ENCODE results near the gene VRTN.

VRTN gene

DNA sequence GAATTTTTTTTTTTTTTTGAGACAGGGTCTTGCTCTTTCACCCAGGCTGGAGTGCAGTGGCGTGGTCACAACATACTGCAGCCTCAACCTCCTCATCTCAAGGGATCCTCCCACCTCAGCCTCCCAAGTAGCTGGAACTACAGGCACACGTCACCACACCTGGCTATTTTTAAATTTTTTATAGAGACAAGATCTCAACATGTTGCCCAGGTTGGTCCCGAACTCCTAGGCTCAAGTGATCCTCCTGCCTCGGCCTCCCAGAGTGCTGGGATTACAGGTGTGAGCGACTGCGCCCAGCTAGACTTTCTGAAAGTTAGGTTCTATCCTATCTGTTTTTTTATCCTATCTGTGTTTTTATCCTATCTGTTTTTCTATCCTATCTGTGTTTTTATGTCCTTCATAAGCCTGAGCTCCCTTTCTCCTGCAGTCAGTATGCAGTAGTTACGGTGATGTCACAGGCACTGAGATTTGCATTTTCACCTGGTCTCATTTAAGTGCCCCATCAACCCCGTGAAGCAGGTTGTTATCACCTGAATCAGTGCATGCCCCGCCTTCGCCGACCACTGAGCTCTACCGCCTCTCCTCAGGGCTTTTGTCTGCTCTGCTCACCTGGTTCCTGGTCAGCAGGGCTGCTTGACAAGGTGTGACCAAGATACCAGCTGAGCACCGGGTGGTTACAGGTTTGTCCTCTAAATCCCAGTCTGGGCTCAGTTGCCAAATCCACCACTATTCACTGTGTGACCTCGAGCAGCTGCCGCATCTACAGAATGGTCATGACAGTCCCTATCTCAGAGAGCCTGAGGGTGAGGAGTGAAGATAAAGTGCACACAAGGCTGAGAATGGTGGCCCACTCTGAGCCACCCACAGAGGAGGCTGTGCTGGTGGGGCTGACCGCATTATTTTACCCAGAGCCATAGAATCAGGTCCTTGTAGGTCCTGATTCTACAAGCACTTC lies 44.6 kb downstream of the VRTN start:
- TF ChIP-seq, protein P1, sequence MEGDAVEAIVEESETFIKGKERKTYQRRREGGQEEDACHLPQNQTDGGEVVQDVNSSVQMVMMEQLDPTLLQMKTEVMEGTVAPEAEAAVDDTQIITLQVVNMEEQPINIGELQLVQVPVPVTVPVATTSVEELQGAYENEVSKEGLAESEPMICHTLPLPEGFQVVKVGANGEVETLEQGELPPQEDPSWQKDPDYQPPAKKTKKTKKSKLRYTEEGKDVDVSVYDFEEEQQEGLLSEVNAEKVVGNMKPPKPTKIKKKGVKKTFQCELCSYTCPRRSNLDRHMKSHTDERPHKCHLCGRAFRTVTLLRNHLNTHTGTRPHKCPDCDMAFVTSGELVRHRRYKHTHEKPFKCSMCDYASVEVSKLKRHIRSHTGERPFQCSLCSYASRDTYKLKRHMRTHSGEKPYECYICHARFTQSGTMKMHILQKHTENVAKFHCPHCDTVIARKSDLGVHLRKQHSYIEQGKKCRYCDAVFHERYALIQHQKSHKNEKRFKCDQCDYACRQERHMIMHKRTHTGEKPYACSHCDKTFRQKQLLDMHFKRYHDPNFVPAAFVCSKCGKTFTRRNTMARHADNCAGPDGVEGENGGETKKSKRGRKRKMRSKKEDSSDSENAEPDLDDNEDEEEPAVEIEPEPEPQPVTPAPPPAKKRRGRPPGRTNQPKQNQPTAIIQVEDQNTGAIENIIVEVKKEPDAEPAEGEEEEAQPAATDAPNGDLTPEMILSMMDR (IDR thresholded peaks at IDR 0.05), result no peak

DNA sequence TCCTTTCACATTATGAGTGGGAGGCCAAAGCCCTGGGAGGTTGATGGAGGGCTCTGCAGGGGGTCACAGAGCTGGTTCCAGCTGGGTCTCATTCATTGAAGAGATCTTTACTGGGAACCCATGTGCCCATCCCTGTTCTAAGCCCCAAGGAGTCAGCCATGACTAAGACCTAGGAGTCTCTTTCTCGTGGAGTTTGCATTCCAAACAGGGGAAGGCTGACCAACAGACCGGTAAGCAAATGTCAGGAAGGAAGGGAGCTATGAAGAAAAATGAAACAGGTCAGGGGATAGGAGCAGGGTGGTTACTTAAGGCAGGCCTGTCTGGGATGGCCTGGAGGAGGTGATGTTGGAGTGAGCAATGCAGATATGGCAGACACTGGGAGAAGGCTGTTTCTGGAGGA lies 46.3 kb downstream of the VRTN start:
- TF ChIP-seq, protein P1 (IDR thresholded peaks at IDR 0.05), result no peak

DNA sequence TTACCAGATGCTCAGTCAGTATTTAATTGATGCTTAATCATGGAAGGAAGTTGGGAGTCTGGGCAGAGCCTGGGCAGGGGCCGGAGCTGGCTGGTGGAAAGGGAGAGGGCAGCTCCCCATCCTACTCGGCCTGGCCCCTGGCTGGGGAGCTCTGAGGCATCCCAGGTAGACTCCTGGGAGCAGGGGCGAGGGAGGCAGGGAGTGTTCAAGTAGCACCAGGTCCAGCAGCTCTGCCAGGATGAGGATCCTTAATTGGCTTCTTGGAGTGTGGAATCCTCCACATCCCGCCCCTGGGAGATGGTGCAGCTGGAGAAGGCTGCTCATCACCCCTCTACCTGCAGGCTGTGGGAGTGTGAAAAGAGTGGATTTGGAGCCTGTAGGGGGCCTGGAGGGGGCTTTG lies 46.8 kb downstream of the VRTN start:
- TF ChIP-seq, protein P1 (IDR thresholded peaks at IDR 0.05), result no peak

DNA sequence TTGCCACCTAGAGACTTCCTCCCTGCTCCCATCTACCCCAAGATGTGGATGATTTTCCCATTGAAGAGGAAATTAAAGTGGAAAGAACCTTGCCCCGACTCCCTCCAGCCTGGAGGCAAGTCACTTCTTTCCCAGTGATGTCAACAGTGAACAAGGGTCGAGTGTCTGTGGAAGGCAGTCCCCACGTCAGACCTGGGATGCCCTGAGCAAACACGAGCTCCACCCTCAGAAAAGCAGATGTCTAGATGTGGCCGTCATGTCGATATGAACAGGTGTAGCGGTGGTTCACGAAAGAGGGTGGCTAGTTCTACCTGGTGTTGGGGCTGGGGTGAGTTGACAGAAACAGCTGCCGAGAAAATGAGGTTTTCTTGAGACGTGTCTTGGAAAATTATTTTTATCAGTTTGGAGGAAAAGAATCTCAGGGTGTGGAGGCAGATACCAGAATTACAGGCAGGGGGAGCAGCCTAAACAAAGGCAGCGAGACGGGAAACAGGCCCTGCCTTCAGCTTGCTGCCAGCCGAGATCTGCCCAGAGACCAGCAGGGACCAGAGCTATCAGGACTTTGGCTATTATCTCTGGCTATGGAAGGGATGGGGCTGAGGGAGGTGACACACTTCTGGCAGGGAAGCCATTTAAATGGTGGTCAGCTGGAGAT lies 51.9 kb downstream of the VRTN start:
- TF ChIP-seq, protein P1 (IDR thresholded peaks at IDR 0.05), result no peak

DNA sequence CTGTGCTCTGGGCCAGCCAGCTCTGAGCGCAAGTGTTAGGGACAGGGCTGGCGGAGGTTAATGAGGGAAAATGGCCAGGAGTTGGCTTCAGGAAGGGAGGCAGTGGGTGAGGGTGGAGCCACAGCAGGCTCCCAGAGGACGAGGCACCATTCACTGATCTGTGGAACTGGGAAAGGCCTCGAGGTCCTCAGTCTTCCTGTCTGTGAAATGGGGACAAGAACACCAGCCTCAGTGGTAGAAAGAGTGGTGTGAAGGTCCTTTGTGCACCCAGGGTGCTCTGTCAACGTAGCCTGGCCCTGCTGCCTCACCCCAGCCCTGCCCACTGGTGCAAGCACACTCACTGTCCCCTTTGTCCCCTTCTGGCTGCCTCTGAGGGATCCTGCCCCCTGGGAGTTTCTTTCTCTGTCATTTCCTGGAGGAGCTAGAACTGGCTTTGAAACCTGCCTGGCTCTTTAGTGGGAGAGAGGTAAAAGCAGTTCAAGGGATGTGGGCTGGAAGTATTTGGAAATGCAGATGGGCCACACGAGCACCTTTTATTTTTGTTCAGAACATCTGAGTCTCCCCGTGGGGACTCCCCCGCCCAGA lies 52.7 kb downstream of the VRTN start:
- TF ChIP-seq, protein P1 (IDR thresholded peaks at IDR 0.05), result no peak

DNA sequence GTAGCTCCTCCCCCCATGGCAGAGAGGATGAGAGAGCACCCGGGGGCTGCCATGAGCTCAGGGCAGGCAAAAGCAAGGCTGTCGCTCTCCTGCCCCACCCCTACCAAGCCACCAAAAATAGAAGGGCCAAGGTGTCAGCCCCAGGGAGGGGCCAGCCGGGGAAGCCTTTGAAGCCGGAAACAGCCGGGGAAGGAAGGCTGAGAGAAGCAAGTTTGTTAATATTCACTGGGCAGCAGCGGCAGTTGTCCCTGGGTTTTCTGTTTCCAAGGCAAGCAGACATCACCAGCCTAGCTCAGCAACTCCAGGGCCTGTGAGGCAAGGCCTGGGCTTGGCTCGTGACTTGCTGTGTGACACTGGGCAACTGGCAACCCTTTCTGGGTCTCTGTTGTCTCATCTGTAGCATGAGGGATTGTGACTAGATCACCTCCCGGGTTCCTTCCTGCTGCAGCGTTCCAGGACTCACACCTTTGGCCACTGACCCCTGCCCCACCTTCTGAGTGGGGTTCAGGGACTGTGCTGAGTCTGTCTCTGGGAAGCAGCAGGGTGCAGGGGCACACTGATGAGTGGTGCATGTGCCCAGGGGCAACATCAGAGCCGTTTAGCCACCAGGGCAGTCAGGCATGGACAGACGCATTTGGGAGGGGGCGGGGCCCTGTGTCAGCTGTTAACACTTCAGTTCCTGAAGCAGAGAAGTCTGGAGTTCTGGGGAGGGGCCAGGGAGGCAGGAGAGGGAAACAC lies 53.4 kb downstream of the VRTN start:
- TF ChIP-seq, protein P1 (IDR thresholded peaks at IDR 0.05), result no peak
